Gastroesophageal sphincter (tissue), 3 donors: Measurements from ENCODE around the gene KRT6A.

Source experiments
- CTCF ChIP-seq, 4 experiments: fragments of 200-600 bp in 2 of 4; fragments of 450-650 bp in 2 of 4; sonication (generic) in 1 of 4; IDR thresholded peaks; one replicate each; pipeline ENCODE4 v1.5.1; 2017 to 2019; ENCODE audit warnings: antibody characterized with exemption in 4 of 4, mild to moderate bottlenecking in 2 of 4, moderate library complexity in 2 of 4
- EP300 ChIP-seq: sonication (generic); formaldehyde crosslinking; IDR thresholded peaks from one replicate; pipeline ENCODE4 v1.6.1; 2017; ENCODE audit warnings: antibody characterized with exemption, mild to moderate bottlenecking
- POLR2AphosphoS5 ChIP-seq: sonication (generic); formaldehyde crosslinking; IDR thresholded peaks from one replicate; pipeline ENCODE4 v1.6.1; 2017; ENCODE audit warnings: antibody characterized with exemption

DNA sequence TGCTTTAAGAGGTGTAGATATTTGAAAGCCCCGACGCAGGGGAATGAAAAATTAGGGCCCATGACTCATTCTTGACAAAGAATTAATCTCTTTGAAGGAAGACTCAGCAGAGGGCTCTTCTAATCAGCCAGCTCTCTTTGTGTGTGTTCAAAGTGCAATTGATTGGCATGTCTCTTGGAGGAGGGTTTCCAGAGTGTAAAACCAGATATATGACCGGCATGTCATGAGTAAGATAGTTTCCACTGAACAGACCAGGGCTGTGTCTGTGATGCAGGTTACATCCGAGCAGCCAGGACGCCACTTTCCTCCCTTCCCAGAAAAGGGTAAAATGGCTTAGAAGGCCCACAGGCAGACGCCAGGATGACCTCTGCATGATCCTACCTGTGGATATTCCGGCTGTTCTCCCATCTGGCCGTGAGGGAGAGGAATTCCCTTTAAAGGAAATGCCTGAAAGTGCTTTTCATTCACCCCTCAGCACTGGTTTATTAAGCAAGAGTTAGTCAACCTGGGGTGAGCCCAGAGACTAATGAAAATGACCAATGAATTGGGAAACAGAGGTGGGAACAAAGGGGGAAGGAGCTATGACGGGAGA, 51.6 kb downstream of the KRT6A start:
- no peak for TF ChIP-seq EP300
- TF ChIP-seq CTCF (IDR thresholded peaks at IDR 0.05): no peak
- no peak for TF ChIP-seq POLR2AphosphoS5
